Stimulated activated CD4-positive, alpha-beta T cell treated with anti-CD3 and anti-CD28 coated beads, Interleukin-15, amount 100 ng/mL, for 24 hours (primary cell): ENCODE data around the gene DLX3.

ENCODE experiments used
- DNase-seq: peaks from one replicate; pipeline ENCODE4 v3.0.0-alpha.2; 2020

The DLX3 gene

GRCh38 chr17:50022463-50023130 is 27.6 kb upstream of the DLX3 start:
- no peak for DNase-seq

GRCh38 chr17:50021681-50022370 is 26.8 kb upstream of the DLX3 start:
- no peak for DNase-seq

- DNase-seq: no peak
Observed at GRCh38 chr17:50020841-50021599, 26.0 kb upstream of the DLX3 start.

GRCh38 chr17:50018909-50019308 is 23.9 kb upstream of the DLX3 start:
- no peak for DNase-seq

GRCh38 chr17:50015146-50015545 is 20.1 kb upstream of the DLX3 start:
- no peak for DNase-seq

GRCh38 chr17:50014471-50015088 is 19.6 kb upstream of the DLX3 start:
- DNase-seq: no peak

- no peak for DNase-seq
Observed at GRCh38 chr17:50013079-50013478, 18.1 kb upstream of the DLX3 start.

- no peak for DNase-seq
Observed at GRCh38 chr17:50009282-50009681, 14.3 kb upstream of the DLX3 start.

- no peak for DNase-seq
Observed at GRCh38 chr17:50003911-50004310, 8.9 kb upstream of the DLX3 start.

GRCh38 chr17:49998836-49999511 is 4.0 kb upstream of the DLX3 start:
- no peak for DNase-seq

GRCh38 chr17:49997773-49998703 is 3.0 kb upstream of the DLX3 start:
- DNase-seq: peak; percentile 89

GRCh38 chr17:49997301-49997650 is 2.3 kb upstream of the DLX3 start:
- no peak for DNase-seq

- DNase-seq: peak; percentile 75
Observed at GRCh38 chr17:49996495-49997300, 1.7 kb upstream of the DLX3 start.

- no peak for DNase-seq
Observed at GRCh38 chr17:49996121-49996494, 1.1 kb upstream of the DLX3 start.

- DNase-seq: no peak
Observed at GRCh38 chr17:49994085-49995054, 654 bp downstream of the DLX3 start.

- DNase-seq: peak; percentile 62
Observed at GRCh38 chr17:49993423-49994060, 1.5 kb downstream of the DLX3 start.

- DNase-seq: no peak
Observed at GRCh38 chr17:49992933-49993422, 2.0 kb downstream of the DLX3 start.

- no peak for DNase-seq
Observed at GRCh38 chr17:49992191-49992932, 2.7 kb downstream of the DLX3 start.
